Measurements from ENCODE around the gene RNF217.

Gene RNF217

DNA sequence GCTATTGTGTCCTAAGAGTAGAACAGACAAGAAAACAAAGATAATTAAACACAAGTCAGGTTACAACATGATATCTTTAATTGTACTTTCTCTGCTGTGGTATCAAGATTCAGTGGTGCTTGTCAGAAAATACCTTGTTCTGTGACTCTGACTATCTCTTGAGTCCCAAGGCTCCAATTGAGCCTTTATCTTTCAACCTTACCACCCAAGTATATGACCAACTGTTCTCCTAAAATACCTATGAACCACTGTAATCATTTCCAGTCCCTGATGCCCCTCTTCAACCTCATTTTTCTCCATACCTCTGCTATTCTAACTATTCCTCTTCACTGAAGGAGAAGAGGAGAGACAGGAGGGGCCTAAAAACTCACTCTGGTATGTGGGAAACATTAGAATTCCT, 124.5 kb downstream of the RNF217 start:
- no peak for TF ChIP-seq POLR2AphosphoS5 (IDR thresholded peaks at IDR 0.05; ENCODE audit: borderline replicate concordance, low read depth, low read length)
- no peak for TF ChIP-seq FOXP2 (optimal IDR thresholded peaks at IDR 0.05; ENCODE audit: control extremely low read depth, extremely low read length, insufficient read depth)
- TF ChIP-seq EZH2 (IDR thresholded peaks at IDR 0.05): no peak
- H3K9me3 ChIP-seq (ENCODE audit: low read depth, low read length): no peaks in the 10 kb centered on the region
- peaks cover 6% of the 10 kb centered on the region for H3K36me3 ChIP-seq (ENCODE audit: insufficient read depth, low read length)
- H3K4me3 ChIP-seq: no peak overlapping the region
- DNase-seq (ENCODE audit: low read depth, low spot score): no peak
- no peak overlapping the region for H3K27ac ChIP-seq
- H3K9ac ChIP-seq (ENCODE audit: insufficient read length): no peak overlapping the region

DNA sequence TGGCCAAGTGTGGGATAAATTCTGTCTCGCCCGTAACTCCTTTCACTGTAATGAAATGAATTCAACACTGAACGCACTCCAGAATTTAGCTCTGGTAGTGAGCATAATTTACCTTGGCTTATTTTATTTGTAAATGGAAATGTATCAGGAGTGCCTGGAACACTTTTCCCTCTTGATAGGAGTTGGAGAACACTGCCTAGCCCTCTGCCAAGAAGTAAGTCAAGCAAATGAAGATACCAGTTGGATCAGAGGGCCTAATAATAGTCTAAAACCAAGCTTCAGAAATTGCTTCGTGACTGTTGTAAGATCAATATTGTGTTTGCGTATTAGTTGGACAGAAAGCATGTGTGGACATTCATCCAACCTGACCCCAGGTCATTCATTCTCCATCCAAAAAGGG, 126.7 kb downstream of the RNF217 start:
- H3K36me3 ChIP-seq (ENCODE audit: insufficient read depth, low read length): no peaks in the 10 kb centered on the region
- no peak overlapping the region for H3K4me3 ChIP-seq
- no peak overlapping the region for H3K27ac ChIP-seq
- TF ChIP-seq FOXP2 (optimal IDR thresholded peaks at IDR 0.05; ENCODE audit: control extremely low read depth, extremely low read length, insufficient read depth): no peak
- no peak for TF ChIP-seq EZH2 (IDR thresholded peaks at IDR 0.05)
- TF ChIP-seq POLR2AphosphoS5 (IDR thresholded peaks at IDR 0.05; ENCODE audit: borderline replicate concordance, low read depth, low read length): no peak
- H3K9ac ChIP-seq (ENCODE audit: insufficient read length): no peak overlapping the region
- no peak for DNase-seq (ENCODE audit: low read depth, low spot score)
- H3K9me3 ChIP-seq (ENCODE audit: low read depth, low read length): no peaks in the 10 kb centered on the region

DNA sequence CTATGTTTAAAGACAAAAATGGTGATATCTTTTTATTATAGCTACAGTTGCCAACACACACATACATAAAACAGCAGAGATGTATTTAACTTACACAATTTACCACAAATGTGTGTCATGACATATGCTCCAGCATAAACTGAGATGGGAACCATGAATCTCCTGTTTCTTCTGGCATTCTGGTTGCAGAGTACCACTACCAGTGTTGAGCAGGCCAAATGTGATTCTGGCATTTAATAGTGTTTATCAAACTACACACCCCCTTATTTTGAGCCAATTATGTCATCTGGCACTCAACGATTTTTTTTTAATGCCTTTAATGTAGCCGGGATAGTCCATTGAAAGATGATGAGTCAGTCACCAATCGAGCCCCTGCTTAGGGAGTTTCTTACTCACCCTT, 132.3 kb downstream of the RNF217 start:
- H3K9ac ChIP-seq (ENCODE audit: insufficient read length): no peak overlapping the region
- TF ChIP-seq EZH2 (IDR thresholded peaks at IDR 0.05) (no peak), FOXP2 (optimal IDR thresholded peaks at IDR 0.05; ENCODE audit: control extremely low read depth, extremely low read length, insufficient read depth) (no peak)
- no peaks in the 10 kb centered on the region for H3K9me3 ChIP-seq (ENCODE audit: low read depth, low read length)
- H3K4me3 ChIP-seq: no peak overlapping the region
- no peak for DNase-seq (ENCODE audit: low read depth, low spot score)
- no peak overlapping the region for H3K27ac ChIP-seq
- H3K36me3 ChIP-seq (ENCODE audit: insufficient read depth, low read length): no peaks in the 10 kb centered on the region

DNA sequence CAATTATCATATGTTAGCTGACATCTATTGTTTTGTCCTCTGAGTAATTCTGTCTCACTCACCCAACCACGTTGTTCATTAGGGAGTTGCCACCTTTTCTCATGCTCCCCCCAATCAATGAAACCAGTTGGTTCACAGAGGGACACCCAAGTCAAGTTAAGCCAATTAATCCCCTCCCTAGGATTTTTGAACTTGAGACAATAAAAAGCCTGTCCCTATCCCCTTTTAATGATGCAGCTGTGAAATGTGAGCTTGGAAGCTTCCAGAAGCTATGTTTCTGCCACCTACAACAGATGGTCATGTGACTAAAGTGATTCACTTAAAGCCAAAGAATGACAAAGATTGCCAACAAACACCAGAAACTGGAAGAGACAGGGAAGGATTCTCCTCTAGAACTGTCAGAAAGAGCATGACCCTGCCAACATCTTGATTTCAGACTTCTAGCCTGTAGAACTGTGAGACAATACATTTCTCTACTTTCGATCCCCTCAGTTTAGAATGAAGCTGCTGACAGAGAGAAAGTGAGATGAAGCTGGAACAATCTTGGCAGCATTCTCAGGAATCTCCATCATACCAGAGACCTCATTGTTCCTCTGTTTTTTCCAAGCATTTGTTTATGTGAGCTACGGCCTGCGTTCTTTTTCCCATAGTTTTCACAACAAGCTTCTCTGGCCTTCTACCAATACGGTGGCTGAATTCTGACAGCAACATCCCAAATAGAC, 133.5 kb downstream of the RNF217 start:
- Histone ChIP-seq H3K9ac (ENCODE audit: insufficient read length) (no peak overlapping the region), H3K36me3 (ENCODE audit: insufficient read depth, low read length) (no peaks in the 10 kb centered on the region), H3K4me3 (no peak overlapping the region), H3K27ac (no peak overlapping the region), H3K9me3 (ENCODE audit: low read depth, low read length) (no peaks in the 10 kb centered on the region)
- TF ChIP-seq POLR2AphosphoS5 (IDR thresholded peaks at IDR 0.05; ENCODE audit: borderline replicate concordance, low read depth, low read length) (no peak), EZH2 (IDR thresholded peaks at IDR 0.05) (no peak), FOXP2 (optimal IDR thresholded peaks at IDR 0.05; ENCODE audit: control extremely low read depth, extremely low read length, insufficient read depth) (no peak)
- DNase-seq (ENCODE audit: low read depth, low spot score): no peak

DNA sequence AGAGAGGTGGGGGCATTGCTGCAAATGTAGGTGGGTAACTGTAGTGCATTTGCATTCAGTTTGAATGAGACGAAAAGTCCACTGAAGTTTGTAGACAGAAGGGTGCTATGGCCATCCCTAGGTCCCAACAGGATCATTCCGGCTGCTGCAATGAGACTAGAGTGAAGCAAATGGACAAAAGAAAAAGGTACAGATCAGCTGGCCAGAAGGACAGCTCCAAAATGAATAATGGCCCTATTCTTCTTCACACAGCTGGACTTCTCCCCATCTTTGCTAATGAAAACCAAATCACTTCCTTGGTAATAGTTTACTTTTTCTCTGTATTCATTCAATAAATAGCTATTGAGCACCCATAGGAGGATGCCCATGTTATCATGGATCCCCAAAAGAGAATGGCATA, 134.9 kb downstream of the RNF217 start:
- DNase-seq (ENCODE audit: low read depth, low spot score): no peak
- Histone ChIP-seq H3K27ac (no peak overlapping the region), H3K36me3 (ENCODE audit: insufficient read depth, low read length) (no peaks in the 10 kb centered on the region), H3K9ac (ENCODE audit: insufficient read length) (no peak overlapping the region), H3K9me3 (ENCODE audit: low read depth, low read length) (no peaks in the 10 kb centered on the region), H3K4me3 (no peak overlapping the region)
- TF ChIP-seq POLR2AphosphoS5 (IDR thresholded peaks at IDR 0.05; ENCODE audit: borderline replicate concordance, low read depth, low read length) (no peak), EZH2 (IDR thresholded peaks at IDR 0.05) (no peak), FOXP2 (optimal IDR thresholded peaks at IDR 0.05; ENCODE audit: control extremely low read depth, extremely low read length, insufficient read depth) (no peak)

DNA sequence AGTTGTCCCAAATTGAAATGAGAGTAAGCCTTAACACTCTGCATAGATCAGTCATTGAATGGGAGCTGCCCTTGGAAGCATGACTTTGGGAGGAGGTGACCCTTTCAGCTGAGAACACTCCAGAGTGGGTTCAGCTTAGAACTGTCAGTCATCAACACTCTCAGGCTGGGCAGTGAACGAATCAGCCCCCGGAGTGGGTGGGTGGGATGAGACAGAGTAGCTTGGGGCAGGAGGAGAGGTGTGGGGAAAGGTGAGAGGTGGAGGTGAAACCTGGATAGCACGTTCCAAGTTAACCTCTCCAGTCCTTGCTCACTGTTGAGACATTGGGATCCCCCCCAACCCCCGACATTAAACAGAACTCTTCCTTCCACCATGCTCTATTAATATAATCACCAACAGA, 136.0 kb downstream of the RNF217 start:
- H3K9ac ChIP-seq (ENCODE audit: insufficient read length): no peak overlapping the region
- no peak for DNase-seq (ENCODE audit: low read depth, low spot score)
- no peaks in the 10 kb centered on the region for H3K36me3 ChIP-seq (ENCODE audit: insufficient read depth, low read length)
- no peak overlapping the region for H3K4me3 ChIP-seq
- H3K27ac ChIP-seq: no peak overlapping the region
- TF ChIP-seq EZH2 (IDR thresholded peaks at IDR 0.05) (no peak), FOXP2 (optimal IDR thresholded peaks at IDR 0.05; ENCODE audit: control extremely low read depth, extremely low read length, insufficient read depth) (no peak), POLR2AphosphoS5 (IDR thresholded peaks at IDR 0.05; ENCODE audit: borderline replicate concordance, low read depth, low read length) (no peak)
- H3K9me3 ChIP-seq (ENCODE audit: low read depth, low read length): no peaks in the 10 kb centered on the region

DNA sequence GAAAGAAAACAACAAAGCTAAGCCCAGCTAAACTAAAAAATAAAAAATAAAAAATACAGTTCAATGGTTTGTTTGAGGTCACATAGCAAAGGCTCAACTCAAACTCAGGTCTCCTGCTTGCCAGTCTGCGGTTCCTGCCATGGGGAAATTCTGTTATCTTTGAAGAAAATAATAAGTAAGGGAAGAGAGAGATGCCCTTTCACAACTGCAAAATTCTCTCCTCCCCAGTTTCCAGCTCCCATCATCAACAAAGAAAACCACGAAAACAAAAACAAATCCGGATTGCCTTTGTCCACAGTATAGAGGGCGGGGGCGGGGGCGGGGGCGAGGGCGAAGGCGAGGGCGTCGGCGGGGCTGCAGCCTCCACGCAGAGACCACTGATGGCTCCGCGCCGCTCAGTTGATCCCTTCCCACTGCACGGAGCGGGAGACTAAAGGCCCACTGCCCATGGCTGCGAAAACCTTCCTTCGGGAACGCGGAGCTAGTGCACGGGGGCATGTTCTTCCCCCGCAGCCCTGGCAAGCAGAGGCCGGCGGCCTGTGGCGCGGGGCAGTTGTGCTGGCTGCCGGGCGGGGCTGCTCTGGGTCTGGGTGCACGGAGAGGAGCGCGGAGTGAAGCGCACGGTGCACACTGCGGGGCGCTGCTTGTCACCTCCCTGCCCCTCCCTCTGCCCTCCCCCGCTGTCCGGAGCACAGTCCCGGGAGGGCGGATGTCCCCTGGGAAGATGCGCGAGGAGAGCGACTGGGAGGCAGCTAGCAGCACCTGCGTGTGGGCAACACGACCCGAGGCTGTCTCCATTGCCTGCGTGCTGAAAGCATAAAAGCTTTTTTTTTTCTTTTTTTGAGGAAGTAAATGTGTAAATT, 137.2 kb downstream of the RNF217 start:
- no peak overlapping the region for H3K9ac ChIP-seq (ENCODE audit: insufficient read length)
- no peak for DNase-seq (ENCODE audit: low read depth, low spot score)

DNA sequence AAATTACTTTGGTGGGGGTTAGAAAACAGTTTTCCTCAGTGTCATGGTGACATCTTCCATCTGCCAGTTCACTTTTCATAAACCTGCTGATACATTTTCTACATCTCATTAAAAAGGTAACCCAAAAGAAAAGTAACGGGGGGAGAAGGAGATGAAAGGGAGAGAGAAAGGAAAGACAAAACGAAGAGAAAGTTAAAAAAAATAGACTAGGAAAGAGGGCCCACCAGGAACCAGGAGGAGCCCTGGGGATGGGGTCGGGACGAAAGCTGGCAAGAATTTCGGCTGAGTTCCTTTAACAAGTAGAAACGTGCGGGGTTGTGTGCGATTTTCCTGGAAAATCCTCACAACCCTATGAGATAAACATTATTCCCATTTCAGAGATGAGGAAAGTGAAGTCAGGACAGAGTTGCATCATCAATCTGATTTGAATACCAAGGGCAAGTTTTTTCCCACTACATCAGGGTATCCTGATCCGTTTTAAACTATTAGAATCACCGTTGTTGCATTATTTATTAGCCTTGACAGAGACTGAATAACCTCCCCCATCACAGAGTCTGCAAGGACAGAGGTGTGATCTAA, 137.9 kb downstream of the RNF217 start:
- Histone ChIP-seq H3K27ac (no peak overlapping the region), H3K36me3 (ENCODE audit: insufficient read depth, low read length) (no peaks in the 10 kb centered on the region), H3K9me3 (ENCODE audit: low read depth, low read length) (no peaks in the 10 kb centered on the region), H3K4me3 (no peak overlapping the region), H3K9ac (ENCODE audit: insufficient read length) (no peak overlapping the region)
- TF ChIP-seq POLR2AphosphoS5 (IDR thresholded peaks at IDR 0.05; ENCODE audit: borderline replicate concordance, low read depth, low read length) (no peak), EZH2 (IDR thresholded peaks at IDR 0.05) (no peak), FOXP2 (optimal IDR thresholded peaks at IDR 0.05; ENCODE audit: control extremely low read depth, extremely low read length, insufficient read depth) (no peak)
- DNase-seq (ENCODE audit: low read depth, low spot score): no peak

More for the DNA sequence above, 137.2 kb downstream of the RNF217 start:
- no peak overlapping the region for H3K4me3 ChIP-seq
- no peaks in the 10 kb centered on the region for H3K9me3 ChIP-seq (ENCODE audit: low read depth, low read length)
- TF ChIP-seq FOXP2 (optimal IDR thresholded peaks at IDR 0.05; ENCODE audit: control extremely low read depth, extremely low read length, insufficient read depth) (no peak), EZH2 (IDR thresholded peaks at IDR 0.05) (no peak), POLR2AphosphoS5 (IDR thresholded peaks at IDR 0.05; ENCODE audit: borderline replicate concordance, low read depth, low read length) (no peak)
- H3K36me3 ChIP-seq (ENCODE audit: insufficient read depth, low read length): no peaks in the 10 kb centered on the region
- no peak overlapping the region for H3K27ac ChIP-seq

Data from SK-N-MC (cell line).